Activated naive CD4-positive, alpha-beta T cell (primary cell): ENCODE results near the gene MAN1B1.
A peak's percentile ranks its signal among the peaks of the same experiment; 100 is the strongest.
"Not testable (repeated sequence)": the region's sequence is repeated elsewhere in the genome, so short reads cannot be mapped to it uniquely, and the experiment has no call there.

Source experiments
- DNase-seq, 4 experiments: peaks; one replicate each; lab custom pipeline; 2025; lab: John Stamatoyannopoulos, UW

The MAN1B1 gene

DNA sequence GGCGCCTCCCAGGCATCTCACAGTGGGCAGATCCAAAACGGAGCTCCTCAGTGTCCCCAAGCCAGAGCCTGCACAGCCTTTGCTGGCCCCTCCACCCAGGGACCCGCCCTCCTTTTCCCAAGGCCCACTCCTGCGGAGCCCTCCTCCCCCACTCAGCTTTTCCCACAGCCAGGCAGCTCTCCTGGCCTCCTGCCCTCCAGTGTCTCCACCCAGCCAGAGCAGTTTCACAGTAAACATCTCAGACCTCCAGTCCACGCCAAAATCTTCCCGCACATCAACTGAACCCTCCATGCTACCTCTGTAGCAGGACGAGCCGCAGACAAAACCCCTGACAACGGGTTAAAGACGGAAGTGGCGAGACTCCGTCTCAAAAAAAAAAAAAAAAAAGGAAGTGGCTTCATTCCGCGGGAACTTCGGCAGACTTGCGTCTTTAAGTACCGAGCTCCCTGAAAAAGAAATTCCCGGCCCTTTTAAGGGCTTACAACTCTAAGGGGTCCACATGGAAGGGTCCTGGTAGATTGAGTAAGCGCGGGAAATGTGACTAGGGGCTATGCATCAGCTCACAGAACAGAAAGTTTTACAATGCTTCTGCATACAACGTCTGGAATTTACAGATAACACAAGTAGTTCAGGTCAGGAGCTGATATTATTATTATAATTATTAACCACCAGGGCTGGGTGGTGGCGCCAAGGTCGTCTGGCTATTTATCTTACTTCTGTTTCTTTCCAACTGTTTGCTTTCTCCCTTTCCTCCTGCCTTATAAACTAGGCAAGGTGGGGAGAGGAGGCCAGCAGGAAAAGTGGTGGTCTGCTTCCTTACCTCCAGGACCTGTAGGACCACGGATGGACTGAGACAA, 40.7 kb downstream of the MAN1B1 start:
- no peak for DNase-seq

DNA sequence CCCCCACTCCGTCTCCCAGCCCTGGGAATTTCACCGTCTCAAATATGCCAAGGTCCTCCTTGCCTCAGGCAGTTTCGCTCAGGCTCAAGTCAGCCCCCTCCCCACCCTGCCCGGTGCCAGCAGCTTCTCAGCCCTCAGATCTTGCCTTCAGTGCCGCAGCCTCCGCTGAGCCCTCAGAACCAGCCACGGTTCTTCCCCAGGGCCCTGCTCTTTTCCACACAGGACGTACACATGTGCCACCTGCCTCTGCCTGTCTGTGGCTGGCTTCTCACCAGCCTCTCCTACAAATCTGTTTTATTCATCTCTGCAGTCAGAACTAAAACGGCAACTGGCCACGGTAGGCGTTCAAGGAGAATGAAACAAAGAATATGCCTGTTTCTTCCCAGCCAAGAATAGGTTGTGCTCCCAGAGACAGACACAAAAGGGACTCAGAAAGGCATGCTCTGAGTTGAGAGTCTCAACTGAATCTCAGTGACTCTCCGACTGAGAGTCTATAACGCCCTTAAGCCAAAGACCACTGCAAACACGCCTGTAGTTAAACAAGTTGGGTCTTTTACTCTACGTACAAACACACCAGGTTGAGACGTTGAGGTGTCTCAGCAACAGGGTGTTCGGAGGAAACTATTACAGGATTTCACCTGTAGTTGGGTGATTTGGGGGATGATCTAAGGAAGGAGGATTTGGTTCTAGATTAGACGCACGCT, 41.5 kb downstream of the MAN1B1 start:
- DNase-seq: no peak

DNA sequence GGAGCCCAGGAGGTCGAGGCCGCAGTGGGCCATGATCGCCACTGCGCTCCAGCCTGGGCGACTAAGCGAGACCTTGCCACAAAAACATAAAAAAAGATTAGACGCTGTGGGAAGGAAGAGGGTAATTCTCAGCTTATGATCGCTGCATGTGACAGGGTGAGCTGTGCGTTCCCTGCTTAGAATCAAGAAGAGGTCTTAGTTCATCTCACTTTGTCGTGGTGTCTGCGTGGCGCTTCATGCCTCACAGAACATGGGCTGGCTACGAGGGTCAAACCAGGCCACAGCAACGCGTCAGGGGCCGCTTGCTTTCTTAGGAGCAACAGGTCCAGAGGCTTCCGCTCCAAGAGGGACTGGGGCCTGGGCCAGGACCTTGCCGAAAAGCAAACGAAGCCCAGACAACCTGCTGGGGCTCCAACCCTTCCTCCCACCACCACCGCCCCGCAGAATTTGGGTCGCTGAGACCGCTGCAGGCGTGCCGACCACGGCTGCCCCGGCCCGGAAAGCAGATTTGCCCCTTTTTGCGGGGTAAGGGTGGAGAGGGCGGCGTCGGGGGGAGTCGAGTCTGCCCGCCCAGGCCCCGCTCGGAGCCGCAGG, 42.2 kb downstream of the MAN1B1 start:
- DNase-seq: no peak

DNA sequence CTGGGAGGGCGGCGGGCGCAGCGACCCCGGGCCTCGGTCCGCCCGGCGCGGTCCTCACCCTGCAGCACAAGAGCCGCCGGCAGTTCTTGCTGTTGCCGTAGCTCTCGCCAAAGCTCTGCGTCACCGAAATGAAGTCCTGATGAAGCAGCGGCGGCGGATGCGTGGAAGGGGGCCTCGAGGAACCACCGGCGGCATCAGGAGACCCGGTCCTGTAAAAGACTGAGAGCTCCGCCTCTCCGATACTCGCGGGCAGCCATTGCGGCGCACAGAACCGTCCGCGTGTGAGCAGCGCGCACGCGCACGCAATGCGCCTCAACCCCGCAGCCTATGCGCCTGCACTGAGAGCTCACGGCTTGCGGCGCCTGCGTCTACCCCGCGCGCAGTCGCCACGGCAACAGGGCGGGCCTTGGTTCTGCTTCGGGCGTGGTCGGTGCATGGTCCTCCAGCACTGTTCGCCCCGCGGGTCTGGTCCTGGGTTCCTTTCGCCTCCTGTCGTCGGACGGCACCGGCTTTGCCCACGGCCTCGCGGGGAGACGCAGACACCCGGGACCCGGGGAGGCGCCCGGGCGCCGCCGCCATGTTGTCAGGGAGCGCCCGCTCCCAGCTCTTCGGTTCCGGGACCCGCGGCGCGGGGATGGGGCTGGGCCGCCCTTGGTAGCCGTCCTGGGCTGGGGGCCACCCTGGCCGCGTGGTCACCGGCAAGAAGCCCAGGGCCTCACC, 42.8 kb downstream of the MAN1B1 start:
- peak; percentile 71 to 85 (median 80) for DNase-seq

DNA sequence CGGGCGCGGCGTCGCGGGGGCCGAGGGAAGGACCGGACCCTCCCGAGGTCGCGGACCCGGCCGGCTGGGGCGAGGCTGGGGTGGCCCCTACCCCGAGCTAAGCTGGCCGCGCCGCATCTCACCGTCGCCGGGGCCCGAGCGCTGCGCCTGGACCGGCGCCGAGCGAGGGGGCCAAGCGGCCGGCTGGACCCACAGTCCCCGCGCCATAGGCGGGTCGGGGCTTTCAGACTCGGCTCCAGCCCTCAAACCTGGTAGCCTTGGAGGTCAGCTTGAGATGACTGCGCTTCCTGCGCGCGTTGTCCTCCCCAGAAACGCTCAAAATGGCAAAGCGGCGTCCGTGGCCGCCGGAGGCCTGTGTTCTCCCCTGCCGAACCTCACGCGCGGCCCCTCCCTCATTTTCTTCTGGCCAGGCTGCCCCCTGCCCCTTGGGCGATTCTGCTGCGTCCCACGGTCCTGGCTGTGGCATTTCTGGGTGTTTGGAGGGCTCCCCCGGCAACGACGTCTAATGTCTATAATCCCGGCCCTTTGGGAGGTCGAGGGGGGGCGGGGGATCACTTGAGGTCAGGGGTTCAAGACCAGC, 43.5 kb downstream of the MAN1B1 start:
- no peak for DNase-seq

DNA sequence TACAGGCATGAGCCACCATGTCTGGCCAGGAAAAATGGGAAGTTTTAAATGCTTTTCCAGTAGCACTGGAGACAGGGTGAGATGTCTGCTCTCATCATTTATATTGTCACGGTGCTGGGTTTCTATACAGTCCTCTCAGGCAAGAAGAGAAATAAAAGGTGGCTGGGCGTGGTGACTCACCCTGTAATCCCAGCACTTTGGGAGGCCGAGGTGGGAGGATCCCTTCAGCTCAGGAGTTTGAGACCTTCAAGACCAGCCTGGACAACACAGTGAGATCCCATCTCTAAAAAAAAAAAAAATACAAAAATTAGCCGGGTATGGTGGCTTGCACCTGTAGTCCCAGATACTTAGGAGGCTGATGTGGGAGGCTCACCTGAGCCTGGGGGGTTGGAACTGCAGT, 47.4 kb downstream of the MAN1B1 start:
- DNase-seq: no peak

DNA sequence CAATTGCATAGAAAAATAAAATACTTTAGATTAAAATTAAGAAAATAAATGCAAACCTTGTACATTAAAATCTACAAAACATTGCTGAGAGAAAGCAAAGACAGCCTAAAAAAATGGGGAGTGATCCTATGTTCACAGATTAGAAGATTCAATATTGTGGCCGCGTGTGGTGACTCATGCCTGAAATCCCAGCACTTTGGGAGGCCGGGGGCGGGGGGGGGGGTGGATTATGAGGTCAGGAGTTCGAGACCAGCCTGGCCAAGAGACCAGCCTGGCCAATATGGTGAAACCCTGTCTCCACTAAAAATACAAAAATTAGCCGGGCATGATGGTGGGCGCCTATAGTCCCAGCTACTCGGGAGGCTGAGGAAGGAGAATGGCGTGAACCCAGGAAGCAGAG, 48.4 kb downstream of the MAN1B1 start:
- not testable (repeated sequence) for DNase-seq

DNA sequence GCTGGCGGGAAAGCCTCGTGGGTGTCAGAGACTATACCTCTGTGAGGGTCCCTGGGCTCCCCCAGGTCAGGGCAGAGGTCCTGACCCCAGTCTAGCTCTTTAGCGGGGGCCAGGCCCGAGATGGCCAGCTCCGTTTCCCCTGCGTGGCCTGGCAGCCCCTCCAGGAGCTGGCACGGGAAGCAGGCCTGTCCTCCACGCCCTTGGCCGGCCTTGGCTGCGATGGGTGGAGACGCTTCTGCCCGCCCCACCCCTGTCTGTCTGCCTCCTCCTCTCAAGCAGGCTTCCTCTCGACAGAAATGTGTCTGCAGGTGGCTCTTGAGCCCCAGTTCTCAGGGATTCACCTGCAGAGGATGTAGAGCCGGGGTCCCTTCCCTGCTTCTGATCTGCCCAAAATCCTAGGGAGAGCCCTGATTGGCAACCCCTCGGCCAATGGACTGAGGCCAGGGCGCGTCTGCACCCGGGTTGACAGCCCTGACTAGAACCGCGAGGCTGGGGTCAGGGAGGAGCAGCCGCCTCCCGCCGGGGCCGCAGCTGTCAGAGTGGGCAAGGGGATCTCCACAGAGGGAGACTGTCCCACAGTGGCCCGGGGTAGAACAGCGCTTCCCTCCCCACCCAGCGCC, 49.6 kb downstream of the MAN1B1 start:
- DNase-seq: no peak

DNA sequence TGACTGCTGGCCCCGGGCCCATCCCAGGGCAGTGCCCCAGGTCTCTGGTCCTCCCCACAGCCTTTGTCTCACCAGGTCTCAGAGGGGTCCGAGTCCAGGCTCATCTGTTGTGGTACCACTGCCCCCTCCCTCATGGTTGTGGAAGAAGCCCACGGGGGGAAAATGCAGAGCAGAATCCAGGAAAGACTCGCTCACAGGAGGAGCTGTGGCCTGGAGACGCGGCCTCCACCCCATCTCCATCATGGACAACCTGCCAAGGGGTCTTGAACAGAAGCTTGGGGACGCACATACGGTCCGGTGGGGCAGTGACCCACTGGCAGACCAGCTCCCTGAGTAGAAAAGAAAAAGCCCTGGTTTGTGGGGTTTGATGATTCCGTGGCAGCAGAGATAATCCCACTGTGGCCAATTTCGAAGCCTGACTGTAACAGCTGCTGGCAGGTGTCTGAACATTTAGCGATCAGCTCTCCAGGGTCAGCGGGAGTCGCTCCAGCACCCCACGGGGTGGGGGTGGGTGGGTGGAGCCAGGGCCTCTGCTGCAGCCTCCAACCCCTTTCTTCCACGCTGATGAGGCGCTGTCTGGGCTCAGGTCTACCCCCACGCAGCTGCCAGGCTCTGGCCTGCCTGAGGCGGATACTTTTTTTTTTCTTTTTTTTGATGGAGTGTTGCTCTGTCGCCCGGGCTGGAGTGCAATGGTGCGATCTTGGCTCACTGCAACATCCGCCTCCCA, 50.3 kb downstream of the MAN1B1 start:
- no peak for DNase-seq

DNA sequence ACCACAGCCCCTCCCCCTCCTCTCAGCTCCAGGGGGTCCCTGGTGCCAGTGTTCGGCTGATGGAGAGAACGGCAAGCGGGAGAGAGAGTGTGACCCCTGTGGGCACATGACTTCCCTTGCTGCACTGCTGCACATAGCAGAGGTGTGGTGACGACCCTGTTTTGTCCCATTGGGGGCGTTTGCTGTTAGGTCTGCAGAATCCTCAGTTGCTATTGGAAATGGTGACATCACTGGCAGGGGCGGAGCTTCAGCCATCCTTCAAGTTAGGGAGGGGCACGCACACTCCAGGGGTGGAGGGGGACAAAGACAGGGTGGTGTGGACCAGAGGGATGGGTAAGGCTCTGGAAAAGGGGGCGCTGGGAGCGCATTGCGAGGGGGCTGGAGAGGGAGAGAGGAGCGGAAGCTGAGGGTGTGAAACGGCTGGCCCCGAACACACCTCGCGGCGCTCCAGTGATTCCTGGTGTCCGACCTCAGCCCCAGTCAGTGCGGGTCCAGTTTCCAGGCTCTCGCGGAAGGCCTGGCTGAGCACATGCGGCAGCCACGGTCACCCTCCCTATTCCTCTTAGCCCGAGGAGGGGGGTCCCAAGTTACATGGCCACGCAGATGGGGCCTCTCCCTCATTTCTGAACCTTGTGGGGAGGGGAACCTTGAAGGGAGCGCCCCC, 51.4 kb downstream of the MAN1B1 start:
- DNase-seq: no peak

DNA sequence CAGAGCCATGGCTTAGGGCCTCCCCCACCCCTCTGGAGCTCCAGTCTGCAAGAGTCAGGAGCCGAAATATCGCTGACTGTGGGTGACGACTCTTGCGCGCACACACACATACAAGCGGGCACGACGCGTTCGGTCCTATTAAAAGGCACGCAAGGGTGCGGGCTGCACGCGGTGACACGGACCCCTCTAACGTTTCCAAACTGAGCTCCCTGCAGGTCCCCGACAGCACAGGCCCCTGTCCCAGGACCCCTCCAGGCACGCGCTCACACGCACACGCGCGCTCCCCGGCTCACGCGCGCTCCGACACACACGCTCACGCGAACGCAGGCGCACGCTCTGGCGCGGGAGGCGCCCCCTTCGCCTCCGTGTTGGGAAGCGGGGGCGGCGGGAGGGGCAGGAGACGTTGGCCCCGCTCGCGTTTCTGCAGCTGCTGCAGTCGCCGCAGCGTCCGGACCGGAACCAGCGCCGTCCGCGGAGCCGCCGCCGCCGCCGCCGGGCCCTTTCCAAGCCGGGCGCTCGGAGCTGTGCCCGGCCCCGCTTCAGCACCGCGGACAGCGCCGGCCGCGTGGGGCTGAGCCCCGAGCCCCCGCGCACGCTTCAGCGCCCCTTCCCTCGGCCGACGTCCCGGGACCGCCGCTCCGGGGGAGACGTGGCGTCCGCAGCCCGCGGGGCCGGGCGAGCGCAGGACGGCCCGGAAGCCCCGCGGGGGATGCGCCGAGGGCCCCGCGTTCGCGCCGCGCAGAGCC, 52.1 kb downstream of the MAN1B1 start, which contains the start of gene GRIN1:
Gene GRIN1, plus strand, starts transcription at position 433 of the 746 bp plus-strand sequence. CDS start 333 bp downstream, outside the sequence.
- DNase-seq: peak in 1 of 4 experiments; percentile 41

DNA sequence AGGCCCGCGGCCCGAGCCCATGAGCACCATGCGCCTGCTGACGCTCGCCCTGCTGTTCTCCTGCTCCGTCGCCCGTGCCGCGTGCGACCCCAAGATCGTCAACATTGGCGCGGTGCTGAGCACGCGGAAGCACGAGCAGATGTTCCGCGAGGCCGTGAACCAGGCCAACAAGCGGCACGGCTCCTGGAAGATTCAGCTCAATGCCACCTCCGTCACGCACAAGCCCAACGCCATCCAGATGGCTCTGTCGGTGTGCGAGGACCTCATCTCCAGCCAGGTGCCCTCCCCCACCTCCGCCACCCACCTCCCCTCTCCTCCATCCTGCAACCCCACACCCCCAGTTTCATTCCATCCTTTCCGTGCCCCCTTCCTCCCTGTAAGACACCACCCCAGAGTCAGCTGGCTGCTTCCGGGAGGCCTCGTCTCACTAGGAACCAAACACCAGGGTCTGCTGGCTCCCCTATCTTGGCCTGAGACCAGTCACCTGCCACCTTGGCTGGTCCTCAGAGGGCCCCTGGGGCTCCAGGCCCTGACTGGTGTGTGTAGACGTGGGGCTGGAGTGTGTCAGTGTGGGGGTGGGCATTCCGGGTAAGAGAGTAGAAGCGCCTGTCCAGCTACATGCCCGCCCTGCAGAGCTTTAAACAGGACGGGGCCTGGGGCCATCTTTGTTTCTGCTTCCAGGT, 52.8 kb downstream of the MAN1B1 start:
- no peak for DNase-seq

DNA sequence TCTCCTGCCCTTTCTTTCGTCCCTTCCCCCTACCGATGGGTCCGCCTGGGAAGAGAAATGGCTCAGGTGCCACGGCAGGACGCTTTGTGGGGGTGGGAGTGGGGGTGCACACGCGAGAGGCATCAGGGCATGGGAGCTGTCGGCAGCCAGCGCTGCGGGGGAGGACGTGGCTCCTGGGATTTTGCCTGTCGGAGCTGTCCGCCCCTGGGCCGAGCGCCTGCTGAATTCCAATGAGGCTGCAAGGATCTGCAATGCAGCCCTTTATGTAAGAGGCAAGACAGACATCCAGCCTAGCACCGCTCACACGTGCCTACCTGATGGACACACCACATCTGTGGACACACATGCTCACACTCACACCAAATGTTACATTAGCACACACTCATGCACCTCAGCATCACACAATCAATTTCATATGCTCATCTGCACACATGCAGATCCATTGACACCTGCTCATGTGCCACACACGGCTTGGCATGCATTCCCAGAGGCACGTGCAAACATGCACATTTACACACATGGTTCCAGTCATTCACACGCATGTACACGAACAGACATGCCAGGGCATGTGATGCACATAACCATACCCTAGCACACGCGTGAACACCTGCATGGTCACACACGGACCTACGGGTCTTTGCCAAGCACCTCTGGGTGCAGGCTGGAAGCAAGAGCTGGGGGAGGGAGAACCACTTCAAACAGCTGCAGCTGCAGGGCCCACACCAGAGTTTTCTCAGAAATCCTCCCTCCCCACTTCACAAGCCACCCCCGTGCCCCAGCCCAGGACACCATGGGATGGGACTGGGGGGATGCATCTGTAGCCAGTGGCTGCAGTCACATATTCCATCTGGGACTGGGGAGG, 53.6 kb downstream of the MAN1B1 start:
- DNase-seq: no peak

DNA sequence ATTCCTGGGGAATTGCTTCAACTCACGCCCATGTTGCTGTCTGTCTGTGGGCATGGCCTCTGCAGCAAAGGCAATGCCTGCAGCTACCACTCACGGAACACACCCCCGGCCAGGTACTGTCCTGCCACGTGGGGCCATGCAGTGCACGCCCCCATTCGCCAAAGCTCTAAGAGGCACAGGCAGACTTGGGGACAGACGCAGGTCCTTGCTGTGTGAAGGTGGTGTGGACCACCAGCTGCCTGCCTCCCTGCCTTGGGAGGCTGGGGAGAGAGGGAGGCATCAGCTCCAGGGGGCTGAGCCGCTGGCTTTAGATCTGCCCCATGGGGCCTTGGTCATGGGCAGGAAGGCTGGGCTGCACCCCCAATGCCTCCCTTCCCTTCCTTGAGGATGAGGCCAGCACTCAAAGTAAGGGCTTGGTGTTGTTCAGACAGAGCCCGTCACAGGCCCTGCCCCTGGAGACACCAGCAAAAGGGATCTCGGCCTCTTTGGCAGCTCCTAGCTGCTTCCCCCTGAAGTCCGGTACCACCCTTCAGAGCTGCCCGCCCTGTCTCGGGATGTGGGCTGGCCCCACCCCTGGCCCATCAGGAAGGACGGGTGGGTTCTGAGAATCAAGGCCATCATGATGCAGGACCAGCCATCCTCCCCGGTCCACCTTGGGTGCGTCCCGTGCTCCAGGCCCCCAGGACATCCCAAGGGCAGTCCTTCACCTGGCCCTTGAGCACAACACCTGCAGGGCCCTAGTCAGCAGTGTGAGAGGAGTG, 54.4 kb downstream of the MAN1B1 start:
- DNase-seq: no peak

DNA sequence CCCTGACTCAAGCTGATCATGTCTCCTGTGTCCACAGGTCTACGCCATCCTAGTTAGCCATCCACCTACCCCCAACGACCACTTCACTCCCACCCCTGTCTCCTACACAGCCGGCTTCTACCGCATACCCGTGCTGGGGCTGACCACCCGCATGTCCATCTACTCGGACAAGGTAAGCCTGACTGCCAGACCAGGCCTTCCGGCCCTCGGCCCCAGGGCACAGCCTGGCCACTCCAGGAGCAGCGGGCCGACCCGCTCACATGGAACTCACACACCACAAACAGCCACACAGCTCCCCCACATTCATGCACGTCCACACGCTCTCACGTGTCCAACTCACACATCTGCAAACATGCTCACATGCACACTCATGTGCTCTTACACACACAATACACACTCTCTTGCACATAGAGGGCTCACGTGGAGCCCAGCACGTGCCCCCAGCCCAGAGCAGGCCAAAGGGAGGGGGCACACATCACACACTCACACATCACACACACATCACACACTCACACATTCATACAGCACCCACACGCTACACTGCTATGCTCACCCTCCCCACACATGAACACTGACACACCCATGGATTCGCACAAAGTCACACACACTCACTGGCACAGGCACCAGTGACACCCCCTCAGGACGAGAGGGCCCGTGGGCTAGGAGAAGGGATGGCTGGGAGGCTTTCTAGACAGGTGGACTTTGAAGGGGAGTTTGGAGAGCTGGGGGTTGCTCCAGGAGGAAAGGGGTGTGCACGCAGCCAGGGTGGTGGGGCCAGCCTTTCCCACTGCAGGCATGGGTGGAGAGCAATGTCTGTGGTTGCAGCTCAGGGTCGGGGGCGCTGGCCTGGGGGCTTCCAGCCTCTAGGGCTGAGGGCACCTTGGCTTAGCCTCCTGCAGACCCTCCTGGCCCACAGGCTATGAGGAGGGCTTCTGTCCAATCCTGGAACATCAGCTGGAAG, 55.5 kb downstream of the MAN1B1 start:
- DNase-seq: no peak

DNA sequence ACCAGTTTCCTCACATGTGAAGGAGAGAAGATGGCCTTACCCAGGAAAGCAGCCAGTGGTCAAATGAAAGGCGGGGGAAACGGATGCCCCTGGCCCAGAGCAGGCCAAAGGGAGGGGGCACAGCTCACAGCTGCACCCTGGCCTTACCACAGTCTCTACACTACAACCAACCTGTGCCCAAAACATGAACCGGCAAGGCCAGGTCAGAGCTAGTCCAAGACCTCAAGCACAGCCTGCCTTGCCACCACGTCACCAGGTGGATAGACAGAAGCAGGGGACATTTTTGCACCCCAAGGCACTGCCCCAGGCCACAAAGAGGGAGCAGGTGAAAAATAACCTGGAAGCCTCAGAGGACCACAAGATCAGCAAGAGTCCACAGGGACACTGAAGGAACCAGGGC, 56.7 kb downstream of the MAN1B1 start:
- DNase-seq: no peak
